ENCODE measurements around the gene ANKRD29.
A peak's percentile ranks its signal among the peaks of the same experiment; 100 is the strongest.

The ANKRD29 gene

DNA sequence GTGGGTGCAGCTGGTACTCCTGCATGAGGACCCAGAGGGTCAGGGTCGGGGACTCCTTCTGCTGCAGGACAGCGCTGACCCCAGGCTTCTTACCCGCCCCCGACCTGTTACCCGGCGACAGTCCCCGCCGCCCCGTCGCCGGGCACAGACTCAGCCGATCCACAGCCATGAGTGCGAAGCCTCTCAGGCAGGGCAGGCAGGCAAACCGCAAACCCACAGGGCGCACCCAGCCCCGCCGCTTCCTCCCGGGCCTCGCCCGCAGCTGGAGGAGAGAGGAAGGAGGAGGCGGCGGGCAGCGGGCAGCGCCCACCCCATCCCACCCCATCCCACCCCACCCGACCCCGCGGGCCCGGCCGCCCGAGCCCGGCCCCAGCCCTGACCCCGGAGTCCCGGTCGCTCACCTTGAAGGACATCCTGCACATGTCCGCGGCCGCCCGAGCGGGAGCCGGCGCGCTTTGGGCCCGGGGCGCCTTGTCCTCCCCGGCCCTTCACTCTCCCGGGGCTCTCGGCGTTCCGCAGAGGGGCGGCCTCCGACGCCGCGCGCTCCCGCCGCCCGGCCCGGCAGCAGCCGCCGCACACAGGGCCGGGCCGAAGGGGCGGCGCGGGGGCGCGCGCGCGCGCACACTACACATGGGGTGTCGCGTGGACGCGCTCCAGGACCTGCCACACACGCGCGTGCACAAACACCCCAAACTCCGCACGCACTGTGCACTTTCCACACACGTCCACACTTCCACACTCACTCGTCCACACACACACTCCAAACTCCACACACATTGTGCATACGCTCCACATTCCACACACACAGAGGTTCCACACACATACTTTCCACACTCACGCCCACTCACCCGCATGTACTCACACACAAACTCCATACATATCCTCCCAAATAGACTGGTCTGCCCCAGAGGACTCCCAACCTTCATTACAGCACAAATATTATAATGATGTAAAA, at the start of gene ANKRD29:
Gene ANKRD29, minus strand, starts transcription at position 603 of the 955 bp plus-strand sequence. Its CDS starts 181 bp downstream, at position 422.
- in situ Hi-C loops (cut with MboI; ENCODE audit: low pct_unique_long_range_greater_than_20kb, low sequenced_read_pairs, unreplicated experiment) = no loop called here
- TF ChIP-seq, protein P1, sequence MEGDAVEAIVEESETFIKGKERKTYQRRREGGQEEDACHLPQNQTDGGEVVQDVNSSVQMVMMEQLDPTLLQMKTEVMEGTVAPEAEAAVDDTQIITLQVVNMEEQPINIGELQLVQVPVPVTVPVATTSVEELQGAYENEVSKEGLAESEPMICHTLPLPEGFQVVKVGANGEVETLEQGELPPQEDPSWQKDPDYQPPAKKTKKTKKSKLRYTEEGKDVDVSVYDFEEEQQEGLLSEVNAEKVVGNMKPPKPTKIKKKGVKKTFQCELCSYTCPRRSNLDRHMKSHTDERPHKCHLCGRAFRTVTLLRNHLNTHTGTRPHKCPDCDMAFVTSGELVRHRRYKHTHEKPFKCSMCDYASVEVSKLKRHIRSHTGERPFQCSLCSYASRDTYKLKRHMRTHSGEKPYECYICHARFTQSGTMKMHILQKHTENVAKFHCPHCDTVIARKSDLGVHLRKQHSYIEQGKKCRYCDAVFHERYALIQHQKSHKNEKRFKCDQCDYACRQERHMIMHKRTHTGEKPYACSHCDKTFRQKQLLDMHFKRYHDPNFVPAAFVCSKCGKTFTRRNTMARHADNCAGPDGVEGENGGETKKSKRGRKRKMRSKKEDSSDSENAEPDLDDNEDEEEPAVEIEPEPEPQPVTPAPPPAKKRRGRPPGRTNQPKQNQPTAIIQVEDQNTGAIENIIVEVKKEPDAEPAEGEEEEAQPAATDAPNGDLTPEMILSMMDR (IDR thresholded peaks at IDR 0.05; ENCODE audit: extremely low read depth, insufficient read depth, missing control alignments) = no peak
- DNase-seq (ENCODE audit: low spot score) = peak; percentile 55

- no peak for DNase-seq (ENCODE audit: low spot score)
- TF ChIP-seq, protein P1 (IDR thresholded peaks at IDR 0.05; ENCODE audit: extremely low read depth, insufficient read depth, missing control alignments) = no peak
- in situ Hi-C loops (cut with MboI; ENCODE audit: low pct_unique_long_range_greater_than_20kb, low sequenced_read_pairs, unreplicated experiment) = no loop called here
Measured at GRCh38 chr18:23712445-23712844, 49.7 kb upstream of the ANKRD29 start.

GRCh38 chr18:23711426-23711825, 48.7 kb upstream of the ANKRD29 start:
- no peak for DNase-seq (ENCODE audit: low spot score)
- TF ChIP-seq, protein P1 (IDR thresholded peaks at IDR 0.05; ENCODE audit: extremely low read depth, insufficient read depth, missing control alignments) = no peak
- in situ Hi-C loops (cut with MboI; ENCODE audit: low pct_unique_long_range_greater_than_20kb, low sequenced_read_pairs, unreplicated experiment) = no loop called here

GRCh38 chr18:23710946-23711345, 48.2 kb upstream of the ANKRD29 start:
- DNase-seq (ENCODE audit: low spot score) = no peak
- in situ Hi-C loops (cut with MboI; ENCODE audit: low pct_unique_long_range_greater_than_20kb, low sequenced_read_pairs, unreplicated experiment) = no loop called here
- TF ChIP-seq, protein P1 (IDR thresholded peaks at IDR 0.05; ENCODE audit: extremely low read depth, insufficient read depth, missing control alignments) = no peak

DNA sequence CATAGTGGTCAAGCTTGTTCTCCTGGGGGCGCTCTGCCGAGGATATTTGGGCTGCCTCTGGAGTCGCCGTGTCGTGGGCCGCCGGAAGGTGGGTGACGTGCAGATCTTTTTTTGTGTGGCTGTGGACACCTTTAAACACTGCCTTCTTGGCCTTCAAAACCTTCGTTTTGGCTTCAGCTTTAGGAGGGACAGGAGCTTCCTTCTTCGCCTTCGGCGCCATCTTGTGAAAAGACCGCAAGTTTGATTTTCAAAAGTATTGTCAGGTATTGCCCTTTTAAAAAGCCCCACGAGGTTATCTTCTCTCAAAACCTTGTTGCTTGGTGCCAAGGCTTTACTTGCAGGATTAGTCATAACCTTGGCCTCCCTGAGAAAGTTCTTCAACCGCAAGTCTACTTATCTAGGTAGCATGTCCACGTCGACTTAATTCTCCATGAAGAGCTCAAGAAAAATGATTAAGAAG, 47.4 kb upstream of the ANKRD29 start:
- DNase-seq (ENCODE audit: low spot score) = no peak
- in situ Hi-C loops (cut with MboI; ENCODE audit: low pct_unique_long_range_greater_than_20kb, low sequenced_read_pairs, unreplicated experiment) = no loop called here
- TF ChIP-seq, protein P1 (IDR thresholded peaks at IDR 0.05; ENCODE audit: extremely low read depth, insufficient read depth, missing control alignments) = no peak

DNA sequence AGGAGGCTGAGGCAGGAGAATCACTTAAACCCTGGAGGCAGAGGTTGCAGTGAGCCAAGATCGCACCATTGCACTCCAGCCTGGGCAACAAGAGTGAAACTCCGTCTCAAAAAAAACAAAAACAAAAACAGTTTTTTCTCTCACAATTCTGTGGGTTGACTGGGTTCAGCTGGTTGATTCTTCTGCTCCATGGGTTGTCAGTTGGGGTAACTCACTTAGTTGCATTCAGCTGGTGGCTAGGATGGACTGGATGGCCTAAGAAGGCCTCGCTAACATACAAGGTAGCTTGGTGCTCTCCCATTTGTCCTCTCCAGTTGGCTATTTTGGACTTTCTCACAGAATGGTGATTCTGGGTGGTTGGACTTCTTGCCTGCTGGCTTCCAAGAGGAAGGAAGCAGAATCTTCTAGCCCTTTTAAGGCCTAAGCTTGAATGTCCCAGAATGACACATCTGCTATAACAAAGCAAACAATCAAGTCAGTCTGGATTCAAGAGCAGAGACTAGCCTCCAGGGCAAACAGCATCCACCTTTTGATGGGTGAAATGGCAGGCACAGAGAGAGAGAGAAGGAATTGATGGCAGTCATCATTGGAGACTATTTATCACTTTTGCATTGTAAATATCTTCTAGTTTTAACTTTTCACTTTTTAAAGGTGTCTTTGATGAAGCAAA, 44.4 kb upstream of the ANKRD29 start:
- no peak for DNase-seq (ENCODE audit: low spot score)
- TF ChIP-seq, protein P1 (IDR thresholded peaks at IDR 0.05; ENCODE audit: extremely low read depth, insufficient read depth, missing control alignments) = no peak
- in situ Hi-C loops (cut with MboI; ENCODE audit: low pct_unique_long_range_greater_than_20kb, low sequenced_read_pairs, unreplicated experiment) = no loop called here

All from GM13977 (cell line).